ENCODE data around the gene OLFM2.

- TF ChIP-seq CTCF (IDR thresholded peaks at IDR 0.05 in 4 of 5, conservative IDR thresholded peaks at IDR 0.05 in 1 of 5): no peak
- TF ChIP-seq POLR2A (IDR thresholded peaks at IDR 0.05): no peak
Measured at GRCh38 chr19:9818175-9818733, 118.1 kb downstream of the OLFM2 start.
